GM21825 (cell line): Measurements from ENCODE around the gene CPE.

ENCODE experiments used
- ATAC-seq: cut with Tn5 transposase; IDR thresholded peaks from one replicate; pipeline ENCODE4 v1.9.1; 2021; ENCODE audit warnings: mild to moderate bottlenecking, moderate library complexity; ENCODE audit not compliant: unreplicated experiment

The CPE gene

DNA sequence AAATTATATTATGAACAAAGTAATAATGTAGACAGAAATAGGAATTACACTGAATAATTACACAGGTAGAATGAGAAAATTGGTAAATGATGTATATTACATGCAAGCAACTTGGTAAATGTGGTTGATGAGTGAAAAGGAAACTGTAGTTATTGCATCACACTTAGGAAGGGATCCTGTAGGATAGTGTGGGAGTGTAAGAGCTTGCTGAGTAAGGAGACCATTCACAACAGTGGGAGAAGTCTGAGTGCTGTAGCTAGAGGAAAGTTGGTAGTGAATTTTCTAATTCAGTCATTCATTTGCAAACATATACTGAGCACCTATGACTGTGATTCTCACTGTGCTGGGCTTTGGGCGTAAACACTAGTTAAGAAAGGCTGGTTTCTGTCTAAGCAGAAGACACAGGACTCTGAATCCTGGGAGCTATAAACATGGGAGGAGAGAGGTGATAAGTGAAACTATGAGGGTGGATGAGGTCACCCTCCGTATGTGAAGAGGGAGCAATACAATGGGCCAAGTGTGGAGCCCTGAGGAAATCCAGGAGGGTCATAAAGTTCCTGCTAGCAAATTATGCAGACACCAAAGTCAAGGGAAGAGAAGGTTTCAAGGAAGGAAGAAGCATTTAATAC lies 14.2 kb upstream of the CPE start:
- ATAC-seq: no peak

DNA sequence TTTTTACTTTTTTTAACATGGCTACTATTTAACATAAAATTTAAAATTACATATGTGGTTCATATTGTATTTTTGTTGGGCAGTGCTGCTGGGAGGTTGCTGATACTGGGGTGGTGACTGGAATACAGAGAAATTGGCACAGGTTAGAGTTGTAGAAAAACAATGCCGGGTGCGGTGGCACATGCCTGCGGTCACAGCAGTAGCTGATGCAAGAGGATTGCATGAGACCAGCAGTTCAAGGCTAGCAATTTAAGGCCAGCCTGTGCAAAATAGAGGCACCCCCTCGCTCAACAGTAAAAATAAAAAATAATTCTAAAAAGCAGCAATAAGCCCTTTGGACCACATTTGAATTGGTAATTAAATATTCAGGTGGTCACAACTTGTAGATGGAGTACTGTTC lies 11.8 kb upstream of the CPE start:
- ATAC-seq: no peak

DNA sequence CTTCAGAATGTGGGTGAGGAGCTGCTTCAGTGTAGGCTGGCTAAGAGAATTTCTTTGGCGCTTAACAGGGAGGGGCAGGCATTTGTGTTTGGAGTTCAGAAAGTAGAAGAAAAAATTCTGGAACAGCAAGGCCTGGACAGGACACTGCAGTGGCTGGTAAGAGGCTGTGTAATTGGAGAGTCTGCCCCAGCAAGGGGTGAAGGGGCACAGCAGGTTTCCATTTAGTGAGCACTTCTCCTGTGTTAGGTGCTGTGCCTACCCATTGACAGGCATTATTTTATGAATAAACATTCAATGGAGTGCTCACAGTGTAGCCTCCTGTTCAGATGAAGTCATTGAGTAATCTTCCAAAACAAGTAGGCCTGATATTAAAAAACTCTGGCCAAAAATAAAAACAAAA lies 10.7 kb upstream of the CPE start:
- no peak for ATAC-seq

DNA sequence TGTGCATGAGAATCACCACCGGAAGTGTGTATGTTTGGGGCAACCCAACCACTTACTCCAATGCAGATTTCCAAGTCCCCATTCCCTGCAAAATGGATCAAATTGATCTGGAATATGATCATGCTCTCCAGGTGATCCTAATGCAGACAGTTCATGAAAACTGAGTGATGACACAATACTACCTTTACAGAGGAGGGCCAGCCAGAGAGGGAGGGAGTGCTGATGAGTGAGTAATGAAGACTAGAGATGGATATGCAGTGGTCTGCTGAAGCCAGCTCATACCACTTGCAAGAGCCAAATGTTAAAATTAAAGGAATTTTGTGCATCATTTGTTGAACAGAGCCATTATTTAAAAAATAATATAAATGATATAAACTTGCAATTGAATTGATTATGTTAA lies 10.2 kb upstream of the CPE start:
- ATAC-seq: no peak

DNA sequence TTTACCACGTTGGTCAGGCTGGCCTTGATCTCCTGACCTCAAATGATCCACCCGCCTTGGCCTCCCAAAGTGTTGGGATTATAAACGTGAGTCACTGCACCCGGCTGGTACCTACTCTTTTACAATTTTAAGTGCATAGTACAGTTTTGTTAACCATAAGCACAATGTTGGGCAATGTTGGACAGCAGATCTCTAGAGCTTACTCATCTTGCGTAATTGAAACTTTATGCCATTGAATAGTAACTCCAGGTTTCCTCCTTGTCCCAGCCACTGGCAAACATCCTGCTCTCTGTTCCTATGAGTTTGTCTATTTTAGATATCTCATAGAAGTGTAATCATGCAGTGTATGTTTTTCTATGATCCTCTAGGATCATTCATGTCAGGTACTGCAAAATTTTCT lies 9.3 kb upstream of the CPE start:
- no peak for ATAC-seq

DNA sequence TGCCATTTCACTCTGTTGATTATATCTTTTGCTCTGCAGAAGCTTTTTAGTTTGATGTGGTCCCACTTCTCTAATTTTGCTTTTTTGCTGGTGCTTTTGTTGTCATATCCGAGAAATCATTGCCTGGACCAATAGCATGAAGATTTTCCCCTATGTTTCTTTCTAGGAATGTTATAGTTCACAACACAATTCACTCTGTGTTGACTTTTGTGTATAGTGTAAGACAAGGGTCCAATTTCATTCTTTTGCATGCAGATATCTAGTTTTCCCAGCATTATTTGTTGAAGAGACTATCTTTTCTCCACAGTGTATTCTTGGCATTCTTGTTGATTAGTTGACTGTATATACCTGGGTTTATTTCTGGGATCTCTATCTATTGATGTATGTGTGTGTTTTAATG lies 8.3 kb upstream of the CPE start:
- no peak for ATAC-seq

DNA sequence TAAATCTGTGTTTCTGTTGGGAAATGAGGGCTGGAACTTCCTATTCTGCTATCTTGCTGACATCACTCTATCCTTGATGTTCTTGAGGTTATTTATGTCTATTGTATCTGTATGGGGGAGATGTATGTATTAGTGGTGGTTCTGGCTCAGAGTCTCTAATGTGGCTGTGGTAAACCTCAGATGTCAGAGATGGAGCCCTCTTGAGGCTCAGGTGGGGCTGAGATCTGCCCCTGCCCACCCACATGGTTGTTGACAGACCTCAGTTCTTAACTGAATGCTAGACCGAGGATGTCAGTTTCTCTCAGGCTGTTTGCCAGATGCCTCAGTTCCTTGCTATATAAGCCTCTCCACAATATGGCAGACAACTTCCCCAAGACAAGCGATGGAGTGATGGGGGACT lies 3.3 kb upstream of the CPE start:
- ATAC-seq: no peak

DNA sequence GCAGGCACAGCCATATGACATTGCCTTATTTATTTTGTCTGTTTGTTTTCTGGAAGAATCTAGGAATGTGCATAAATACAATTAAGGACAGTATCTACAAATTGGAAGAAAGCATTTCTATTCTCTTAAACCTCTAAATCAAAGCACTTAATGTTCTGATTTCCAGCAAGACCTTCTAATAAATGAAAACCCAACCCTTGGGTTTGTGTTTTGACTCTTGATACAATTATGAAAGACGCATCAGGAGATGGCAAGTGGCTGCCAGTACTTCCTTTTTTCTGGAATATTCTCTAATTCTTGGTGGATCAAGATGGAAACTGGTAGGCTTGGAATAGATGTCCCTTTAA lies 437 bp upstream of the CPE start:
- ATAC-seq: no peak

DNA sequence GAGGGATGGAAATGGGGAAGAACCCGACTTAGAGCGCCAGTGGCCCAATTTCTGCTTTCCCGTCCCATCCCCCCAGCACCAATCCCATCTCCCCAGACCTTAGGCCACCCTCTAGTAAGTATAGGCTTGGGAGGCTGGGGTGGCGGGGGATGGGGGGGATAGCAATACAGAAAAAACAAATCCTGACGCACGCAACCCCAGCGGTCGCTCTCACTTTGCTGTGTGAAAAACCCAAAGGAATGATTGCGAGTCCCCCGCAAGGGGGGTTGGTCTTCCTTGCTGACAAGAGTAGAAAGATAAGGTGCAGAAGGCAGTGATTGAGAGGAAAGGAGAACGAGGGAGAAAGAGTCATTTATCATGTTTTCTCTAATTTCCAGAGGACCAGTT lies 863 bp downstream of the CPE start:
- ATAC-seq: no peak

DNA sequence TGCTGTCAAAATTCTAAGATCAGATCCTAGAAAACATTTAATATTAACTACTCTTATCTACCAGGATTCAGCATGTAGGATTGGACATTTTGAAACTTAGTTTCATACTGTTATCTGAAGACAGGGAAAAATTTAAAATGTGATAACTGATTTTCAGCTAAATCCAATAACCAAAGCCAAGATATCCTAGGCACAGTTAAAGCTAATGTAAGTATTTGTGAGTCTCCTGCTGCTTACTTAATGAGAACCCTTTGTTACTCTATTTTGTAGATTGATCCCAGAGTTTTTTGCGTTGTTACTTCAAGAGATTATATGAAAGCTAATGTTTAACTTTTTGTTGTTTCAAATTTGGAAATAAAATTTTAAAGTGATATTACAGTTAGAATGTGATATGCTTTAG lies 2.0 kb downstream of the CPE start:
- no peak for ATAC-seq

DNA sequence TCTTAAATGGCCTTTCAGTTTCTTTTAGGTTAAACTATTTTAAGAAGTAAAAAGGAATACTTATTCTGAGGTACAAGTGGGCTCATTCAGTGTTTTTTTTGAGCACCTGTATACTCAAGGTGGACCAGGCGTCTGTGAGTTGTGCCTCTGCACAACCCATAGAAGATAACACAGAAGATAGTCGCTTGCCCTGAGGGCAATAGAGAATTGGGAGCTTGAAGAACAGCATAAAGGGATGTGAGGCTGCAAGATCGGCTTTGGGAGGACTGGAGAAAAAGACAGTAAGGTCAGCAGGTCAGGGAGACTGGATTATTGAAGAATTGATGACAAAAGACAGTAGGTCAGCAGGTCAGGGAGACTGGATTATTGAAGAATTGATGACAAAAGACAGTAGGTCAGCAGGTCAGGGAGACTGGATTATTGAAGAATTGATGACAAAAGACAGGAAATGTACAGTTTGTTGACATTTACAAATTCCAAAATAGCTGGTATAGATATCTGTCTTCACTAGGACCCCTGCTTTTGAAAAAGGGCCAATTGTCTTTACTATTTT lies 3.1 kb downstream of the CPE start:
- no peak for ATAC-seq

DNA sequence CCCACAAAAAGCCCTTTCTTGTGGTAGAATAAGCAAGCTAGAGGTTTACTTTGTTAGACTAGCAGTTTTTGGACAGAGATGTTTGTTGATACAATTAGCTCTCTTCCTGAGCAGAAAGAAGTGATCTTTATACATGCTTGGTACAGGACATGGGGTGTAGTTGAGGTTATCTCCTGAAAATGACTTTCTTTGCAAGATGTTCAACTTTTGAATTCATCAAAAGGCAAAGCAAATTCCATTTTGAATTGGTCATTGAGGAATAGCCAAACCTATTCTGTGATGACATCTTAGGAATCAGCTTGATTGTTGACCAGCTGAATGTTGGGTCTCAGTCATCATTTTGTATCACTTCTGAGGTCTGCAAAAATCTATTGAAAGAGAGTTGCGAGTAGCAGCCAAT lies 3.8 kb downstream of the CPE start:
- ATAC-seq: no peak

DNA sequence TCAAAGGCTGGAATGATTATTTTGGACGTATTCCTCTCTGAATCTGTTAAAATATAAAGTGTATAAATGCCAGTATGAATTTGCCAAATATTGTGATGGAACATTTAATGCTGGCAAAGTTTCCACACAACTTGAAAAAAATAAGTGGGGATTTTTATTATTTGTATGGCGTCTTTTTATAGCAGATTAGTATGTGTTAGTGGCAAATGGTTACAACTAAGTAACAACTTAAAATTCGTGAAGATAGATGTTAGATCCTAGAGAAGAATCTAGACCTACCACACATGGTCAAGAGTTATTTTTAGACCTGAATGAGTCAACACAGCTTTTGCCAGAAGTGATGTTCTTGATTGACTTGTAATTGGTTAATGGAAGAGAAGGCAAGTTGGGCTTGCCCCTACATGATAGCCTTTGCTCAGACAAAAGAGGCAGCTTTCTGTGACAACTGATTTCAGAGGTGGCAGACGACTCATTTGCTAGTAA lies 4.8 kb downstream of the CPE start:
- no peak for ATAC-seq

DNA sequence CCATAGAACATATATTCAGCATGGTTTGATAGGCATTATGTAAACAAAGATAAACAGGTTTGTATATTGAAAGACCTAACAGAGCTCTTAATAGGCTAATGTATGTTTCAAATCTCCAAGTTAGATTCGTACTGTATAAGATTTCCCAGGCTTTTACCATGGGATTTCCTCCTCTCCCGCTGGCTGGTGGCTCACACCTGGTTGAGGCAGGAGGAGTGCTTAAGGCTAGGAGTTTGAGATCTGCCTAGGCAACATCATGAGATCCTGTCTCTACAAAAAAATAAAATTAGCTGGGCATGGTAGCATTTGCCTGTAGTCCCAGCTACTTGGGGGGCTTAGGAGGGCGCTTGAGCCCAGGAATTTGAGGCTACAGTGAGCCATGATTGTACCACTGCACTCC lies 5.4 kb downstream of the CPE start:
- ATAC-seq: no peak

DNA sequence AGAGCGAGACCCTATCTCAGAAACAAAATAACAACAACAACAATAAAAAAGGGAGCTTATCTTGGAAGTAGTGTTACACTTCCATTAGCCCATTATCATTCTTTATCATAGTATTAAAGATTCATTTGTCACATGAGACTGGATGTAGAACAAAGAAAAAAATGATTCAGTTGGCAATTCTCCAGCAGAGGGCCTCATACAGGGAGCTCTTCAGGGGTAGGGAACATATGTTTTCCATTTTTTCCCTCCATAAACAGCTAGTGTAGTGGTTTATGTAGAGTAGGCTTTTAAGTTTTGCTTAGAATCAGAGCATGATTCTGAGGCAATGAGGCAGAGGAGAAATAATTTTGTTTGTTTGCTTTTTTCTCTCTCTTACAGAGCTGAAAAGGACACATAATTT lies 5.8 kb downstream of the CPE start:
- ATAC-seq: no peak

DNA sequence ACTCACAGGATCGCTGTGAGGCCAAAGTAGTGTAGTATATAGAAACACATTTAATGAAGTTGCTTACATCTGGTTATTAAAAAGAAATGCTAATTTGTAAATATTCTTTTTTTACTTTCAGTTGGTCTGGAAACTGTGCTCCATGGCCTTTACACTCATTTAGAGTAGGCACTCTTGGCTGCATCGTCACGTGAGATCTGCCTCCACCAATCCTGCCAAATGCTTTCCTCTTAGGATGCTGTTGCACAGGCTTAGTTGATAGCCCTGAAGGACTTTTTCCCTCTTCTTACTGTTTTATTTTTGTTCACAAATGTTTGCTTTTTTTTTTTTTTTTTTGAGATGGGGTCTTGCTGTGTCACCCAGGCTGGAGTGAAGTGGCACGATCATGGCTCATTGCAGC lies 6.3 kb downstream of the CPE start:
- no peak for ATAC-seq

DNA sequence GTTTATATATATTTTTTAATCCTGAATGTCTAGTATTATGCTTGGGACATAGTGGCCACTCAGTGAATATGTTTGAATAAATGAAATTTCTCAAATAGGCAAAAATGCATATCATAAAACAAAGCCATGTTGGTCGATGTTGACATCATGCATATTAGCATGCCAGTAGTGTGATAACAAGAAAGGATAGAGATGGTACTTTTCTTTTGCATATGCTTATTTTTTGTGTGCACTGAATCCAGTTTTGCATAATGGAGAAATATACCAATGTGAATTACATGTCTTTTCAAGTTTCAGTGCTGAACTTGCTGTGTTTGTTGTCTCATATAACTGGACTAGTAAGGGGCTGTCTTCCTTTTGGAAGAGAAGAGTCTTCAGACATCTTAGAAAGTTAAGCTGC lies 7.5 kb downstream of the CPE start:
- ATAC-seq: no peak

DNA sequence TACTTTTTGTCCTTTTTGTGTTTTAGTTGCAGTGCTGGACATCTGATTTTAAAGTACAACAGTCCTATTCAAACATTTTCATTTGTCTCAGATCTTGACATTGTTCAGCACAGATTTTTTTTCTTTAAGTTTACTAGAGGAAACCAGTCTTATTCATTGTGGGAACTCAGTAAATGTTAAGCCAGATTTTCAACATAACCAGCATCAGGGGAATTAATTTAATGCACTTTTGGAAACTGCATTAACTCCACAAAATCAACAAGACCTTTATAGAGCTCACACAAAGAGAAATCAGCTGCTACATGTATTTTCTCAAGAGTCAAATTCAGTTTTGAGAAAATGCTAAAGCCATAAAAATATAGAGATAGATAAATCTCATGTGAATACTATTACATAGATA lies 9.9 kb downstream of the CPE start:
- no peak for ATAC-seq

DNA sequence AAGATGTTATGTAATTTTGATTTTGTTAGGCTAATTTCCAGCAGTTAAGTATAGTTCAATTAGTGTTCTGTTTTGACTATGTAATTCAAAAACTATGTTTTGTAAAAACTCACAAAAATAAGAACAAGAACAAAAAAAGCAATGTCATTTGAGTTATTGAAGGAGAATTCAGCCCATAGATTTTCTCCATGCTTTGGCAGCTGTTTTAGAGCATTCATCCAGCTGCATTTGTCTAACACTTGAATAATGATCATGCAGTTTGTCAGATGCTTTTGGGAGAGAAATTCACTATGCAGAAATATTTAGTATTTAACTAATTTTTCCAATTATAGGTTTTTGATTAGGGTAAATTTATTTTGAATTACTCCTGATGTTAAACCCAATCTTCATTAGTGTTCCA lies 14.2 kb downstream of the CPE start:
- no peak for ATAC-seq

DNA sequence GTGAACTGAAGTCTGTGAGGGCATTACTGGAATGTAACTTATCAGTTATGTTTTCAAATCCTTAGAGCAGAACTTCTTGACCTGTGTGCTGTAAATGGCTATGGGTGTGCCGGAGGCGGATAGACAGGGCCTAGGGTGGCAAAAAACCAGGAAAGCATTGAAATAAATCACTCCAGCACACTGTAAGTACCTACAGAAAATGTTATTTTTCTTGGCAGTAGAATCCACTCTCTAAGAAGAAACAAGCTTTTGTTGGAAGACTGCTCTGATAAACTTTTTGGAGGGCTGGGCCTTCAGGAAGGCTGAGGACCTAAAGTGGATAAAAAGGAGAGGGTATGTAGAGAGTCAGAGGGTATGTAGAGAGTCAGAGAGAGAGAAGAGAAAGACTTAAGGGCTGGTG lies 14.9 kb downstream of the CPE start:
- no peak for ATAC-seq

DNA sequence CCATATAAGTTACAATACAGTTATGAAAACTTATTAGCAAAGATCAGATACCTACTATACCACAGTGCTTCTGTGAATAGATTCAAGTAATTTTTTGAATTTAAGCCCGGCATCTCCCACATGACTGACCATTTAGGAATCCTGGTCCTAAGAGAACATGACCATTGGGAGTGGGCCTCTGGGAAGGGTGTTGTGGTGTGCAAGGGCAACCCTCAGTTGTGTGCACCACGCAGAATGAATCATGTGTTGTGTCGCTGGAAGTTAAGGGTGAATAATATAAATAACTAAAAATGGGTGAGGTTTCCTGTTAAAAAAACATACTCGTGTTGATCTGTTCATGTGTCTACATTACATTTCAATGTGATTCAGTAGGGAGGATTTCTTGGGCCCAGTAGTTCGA lies 15.5 kb downstream of the CPE start:
- no peak for ATAC-seq

DNA sequence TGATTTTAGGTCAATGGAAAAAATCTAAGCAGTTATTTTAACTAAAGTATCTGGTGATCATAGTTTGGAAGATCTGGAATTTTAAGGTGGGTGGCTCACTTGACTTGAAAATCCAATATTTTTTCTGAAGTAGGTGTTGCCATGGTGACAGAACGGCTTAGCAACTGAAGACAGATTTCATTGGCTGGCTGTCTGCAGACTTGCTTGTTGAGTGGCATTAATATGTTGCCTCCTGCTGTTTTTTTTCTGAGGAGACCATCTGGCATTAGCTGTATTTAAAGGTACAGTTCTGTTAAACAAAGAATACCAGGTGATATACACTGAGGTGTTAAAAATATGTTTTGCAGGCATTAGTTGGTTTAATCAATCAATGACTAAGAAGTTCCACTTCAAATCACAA lies 19.8 kb downstream of the CPE start:
- ATAC-seq: no peak

DNA sequence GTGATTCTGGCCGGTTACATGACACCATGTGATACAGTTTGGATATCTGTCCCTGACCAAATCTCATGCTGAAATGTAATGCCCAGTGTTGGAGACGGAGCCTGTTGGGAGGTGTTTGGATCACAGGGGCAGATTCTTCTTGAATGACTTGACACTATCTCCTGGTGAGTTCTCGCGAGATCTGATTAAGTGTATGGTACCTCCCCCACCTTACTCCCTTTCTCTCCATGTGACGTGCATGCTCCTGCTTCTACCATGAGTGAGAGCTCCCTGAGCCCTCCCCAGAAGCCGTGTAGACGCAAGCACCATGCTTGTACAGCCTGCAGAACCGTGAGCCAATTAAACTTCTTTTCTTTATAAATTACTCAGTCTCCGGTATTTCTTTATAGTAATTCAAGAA lies 23.6 kb downstream of the CPE start:
- no peak for ATAC-seq
